WTC11 (cell line): ENCODE results near the gene RGL2. TPM values are rescaled to one million over a fixed set of nuclear protein-coding genes. Genes with fewer than 3 reads are reported as not detected.

ENCODE experiments used
- AFF4 ChIP-seq: sonication (generic); formaldehyde crosslinking; IDR thresholded peaks from 2 replicates; pipeline ENCODE4 v1.8.1; 2023; ENCODE audit warnings: mild to moderate bottlenecking, missing genetic modification reagents, borderline replicate concordance
- CTCF ChIP-seq: fragments of 200-600 bp; IDR thresholded peaks from 2 replicates; pipeline ENCODE4 v1.8.0; 2022; ENCODE audit warnings: antibody characterized with exemption
- ELF4 ChIP-seq: sonication (generic); formaldehyde crosslinking; IDR thresholded peaks from 2 replicates; pipeline ENCODE4 v1.8.1; 2022; ENCODE audit warnings: low read depth, mild to moderate bottlenecking, moderate library complexity, missing genetic modification reagents
- ETV6 ChIP-seq: sonication (generic); formaldehyde crosslinking; IDR thresholded peaks from 2 replicates; pipeline ENCODE4 v1.8.1; 2022; ENCODE audit warnings: mild to moderate bottlenecking, missing genetic modification reagents
- FOXP4 ChIP-seq: sonication (generic); formaldehyde crosslinking; IDR thresholded peaks from 2 replicates; pipeline ENCODE4 v1.8.0; 2022; ENCODE audit warnings: mild to moderate bottlenecking, missing genetic modification reagents
- GTF2I ChIP-seq: fragments of 250-450 bp; sonication (Bioruptor Pico); conservative IDR thresholded peaks from 2 replicates; pipeline ENCODE4 v1.4.0; 2021; ENCODE audit warnings: mild to moderate bottlenecking
- HMGXB4 ChIP-seq: sonication (generic); formaldehyde crosslinking; IDR thresholded peaks from 2 replicates; pipeline ENCODE4 v1.8.1; 2023; ENCODE audit warnings: mild to moderate bottlenecking, moderate library complexity, missing genetic modification reagents
- NR1H2 ChIP-seq: sonication (generic); formaldehyde crosslinking; IDR thresholded peaks from 2 replicates; pipeline ENCODE4 v1.9.0; 2021; ENCODE audit warnings: mild to moderate bottlenecking, moderate library complexity, missing genetic modification reagents
- SMAD3 ChIP-seq: sonication (generic); formaldehyde crosslinking; IDR thresholded peaks from 2 replicates; pipeline ENCODE4 v1.8.0; 2022; ENCODE audit warnings: missing genetic modification reagents, mild to moderate bottlenecking, borderline replicate concordance
- STAT6 ChIP-seq: sonication (generic); formaldehyde crosslinking; conservative IDR thresholded peaks from 2 replicates; pipeline ENCODE4 v1.8.1; 2023; ENCODE audit warnings: mild to moderate bottlenecking, low read depth, missing genetic modification reagents, moderate library complexity
- TEAD1 ChIP-seq: sonication (generic); formaldehyde crosslinking; IDR thresholded peaks from 2 replicates; pipeline ENCODE4 v1.8.0; 2022; ENCODE audit warnings: mild to moderate bottlenecking, missing genetic modification reagents
- USF2 ChIP-seq: sonication (generic); formaldehyde crosslinking; IDR thresholded peaks from 2 replicates; pipeline ENCODE4 v1.8.1; 2023; ENCODE audit warnings: mild to moderate bottlenecking, missing genetic modification reagents, moderate library complexity
- ZNF219 ChIP-seq: sonication (generic); formaldehyde crosslinking; IDR thresholded peaks from 2 replicates; pipeline ENCODE4 v1.8.0; 2023; ENCODE audit warnings: missing genetic modification reagents, mild to moderate bottlenecking, borderline replicate concordance
- ZNF281 ChIP-seq: sonication (generic); formaldehyde crosslinking; IDR thresholded peaks from 2 replicates; pipeline ENCODE4 v1.8.0; 2023; ENCODE audit warnings: mild to moderate bottlenecking, missing genetic modification reagents
- ZNF416 ChIP-seq: fragments of 250-450 bp; sonication (Bioruptor Pico); IDR thresholded peaks from 2 replicates; pipeline ENCODE4 v1.9.0; 2021; ENCODE audit warnings: mild to moderate bottlenecking, inconsistent platforms
- ZNF425 ChIP-seq: fragments of 250-450 bp; sonication (Bioruptor Pico); conservative IDR thresholded peaks from 2 replicates; pipeline ENCODE4 v1.9.0; 2021; ENCODE audit warnings: mild to moderate bottlenecking
- total RNA-seq: library from RNA; stranded (reverse); gene quantifications from 3 replicates; pipeline ENCODE4 v1.2.3, GENCODE V29; 2021

Gene RGL2
- total RNA-seq, 1 experiment from 2014 or later = 77.1 TPM

- peak; percentile 97 for TF ChIP-seq ZNF425 (CRISPR knock-in tag)
- TF ChIP-seq GTF2I (CRISPR knock-in tag) = no peak
- TF ChIP-seq NR1H2 (CRISPR knock-in tag) = no peak
- peak; percentile 99 for TF ChIP-seq ZNF416 (CRISPR knock-in tag)
- TF ChIP-seq ELF4 (CRISPR knock-in tag) = peak; percentile 63; the same call in 1 of the 2 replicates
- peak; percentile 88 for TF ChIP-seq SMAD3 (CRISPR knock-in tag)
- peak; percentile 93 for TF ChIP-seq HMGXB4
- 0 out of 2 replicates have a peak, but pooled peaks have one; percentile 30 for TF ChIP-seq AFF4 (CRISPR knock-in tag)
- TF ChIP-seq TEAD1 (CRISPR knock-in tag) = peak; percentile 72; the same call in 1 of the 2 replicates
- TF ChIP-seq STAT6 (CRISPR knock-in tag) = no peak
- peak; percentile 86 for TF ChIP-seq ETV6 (CRISPR knock-in tag)
- TF ChIP-seq ZNF219 (CRISPR knock-in tag) = no peak
- peak; percentile 36 for TF ChIP-seq CTCF
- TF ChIP-seq FOXP4 (CRISPR knock-in tag) = peak; percentile 61; the same call in 1 of the 2 replicates
- TF ChIP-seq ZNF281 (CRISPR knock-in tag) = peak; percentile 90
- peak; percentile 5; the same call in 1 of the 2 replicates for TF ChIP-seq USF2 (CRISPR knock-in tag)
Observed at GRCh38 chr6:33276864-33277662, 21.7 kb downstream of the RGL2 start, which contains the start of gene B3GALT4 (continued).
